ENCODE measurements around the gene RSRP1. TPM values are rescaled to one million over a fixed set of nuclear protein-coding genes. Genes with fewer than 3 reads are reported as not detected.
"Not testable (repeated sequence)": the region's sequence is repeated elsewhere in the genome, so short reads cannot be mapped to it uniquely, and the experiment has no call there.

RSRP1 gene
- total RNA-seq (2014; rRNA removed; shearing (Covaris generic)) (138 and 139 TPM in 2 replicates), polyA plus RNA-seq (2016; fragmentation: Nextera tagmentation; extraction: Ambion mirVana) (86.8 and 113 TPM in 2 replicates)

- Histone ChIP-seq H3K4me1 (ENCODE audit: insufficient read depth) (peaks cover 29% of the 10 kb centered on the region), H4K20me1 (ENCODE audit: insufficient read depth) (peaks cover 24% of the 10 kb centered on the region; the same call in 1 of the 2 replicates), H3K79me2 (ENCODE audit: insufficient read depth) (peaks cover 64% of the 10 kb centered on the region), H3F3A (ENCODE audit: insufficient read depth) (peaks cover 51% of the 10 kb centered on the region), H2AFZ (peak within 1 kb of the TSS; percentile 79), H3K9me3 (ENCODE audit: low read depth) (no peaks in the 10 kb centered on the region), H3K9me2 (ENCODE audit: insufficient read depth) (no peaks in the 10 kb centered on the region), H3K27me3 (replicated peaks; ENCODE audit: insufficient read depth) (no peaks in the 10 kb centered on the region), H3K9ac (peak within 1 kb of the TSS; percentile 96), H3K4me3 (peak within 1 kb of the TSS; percentile 85), H3K4me2 (ENCODE audit: unreplicated experiment) (peak within 1 kb of the TSS; percentile 95), H3K27ac (peak within 1 kb of the TSS; percentile 96), H3K36me3 (ENCODE audit: low read depth) (peaks cover 41% of the 10 kb centered on the region)
- TF ChIP-seq EZH2phosphoT487 (IDR thresholded peaks at IDR 0.05; ENCODE audit: insufficient read depth, low read depth) (no peak), EZH2 (IDR thresholded peaks at IDR 0.05; ENCODE audit: insufficient read depth, poor library complexity, severe bottlenecking) (no peak)
- DNase-seq, result peak; percentile 99
- in situ Hi-C loops (cut with MboI), result loop anchor here (25.0 kb wide), 1 partner anchor 565 kb away; the partner anchor contains the start of genes MTFR1L and SELENON
- WGBS, 2 experiments (ENCODE audit: low coverage in 1 of 2, low lambda C conversion rate in 2 of 2, missing lambda C conversion rate in 2 of 2), result 1% methylated on average over 75 to 79 of the region's 79 CpGs
These were observed at the start of gene RSRP1 for GRCh38 chr1:25247024-25247828. Gene RSRP1 (minus strand): TSS chr1:25247454. CDS start chr1:25246963, 491 bp downstream.

- not testable (repeated sequence) for H2AFZ ChIP-seq
These were observed 49.2 kb upstream of the RSRP1 start for GRCh38 chr1:25296501-25296900.

GRCh38 chr1:25294889-25295826 is 47.9 kb upstream of the RSRP1 start:
- H3K9me2 ChIP-seq (ENCODE audit: insufficient read depth); H2AFZ ChIP-seq; H3K4me3 ChIP-seq; H3K4me2 ChIP-seq (ENCODE audit: unreplicated experiment); H3K9ac ChIP-seq; DNase-seq; H3K27ac ChIP-seq; in situ Hi-C loops (cut with MboI); H3K4me1 ChIP-seq (ENCODE audit: insufficient read depth); H3K9me3 ChIP-seq (ENCODE audit: low read depth); H3K27me3 ChIP-seq (replicated peaks; ENCODE audit: insufficient read depth); H3K36me3 ChIP-seq (ENCODE audit: low read depth); H4K20me1 ChIP-seq (ENCODE audit: insufficient read depth); H3K79me2 ChIP-seq (ENCODE audit: insufficient read depth); H3F3A ChIP-seq (ENCODE audit: insufficient read depth): not testable (repeated sequence)
- 87 to 100% methylated on average over 1 to 9 of the region's 14 CpGs for WGBS, 2 experiments (ENCODE audit: low coverage in 1 of 2, low lambda C conversion rate in 2 of 2, missing lambda C conversion rate in 2 of 2)

More at GRCh38 chr1:25296501-25296900, 49.2 kb upstream of the RSRP1 start:
- H3K9ac ChIP-seq; H3K4me1 ChIP-seq (ENCODE audit: insufficient read depth); H3K4me2 ChIP-seq (ENCODE audit: unreplicated experiment); H3F3A ChIP-seq (ENCODE audit: insufficient read depth); H3K4me3 ChIP-seq; in situ Hi-C loops (cut with MboI); H3K27me3 ChIP-seq (replicated peaks; ENCODE audit: insufficient read depth); H3K27ac ChIP-seq; H3K36me3 ChIP-seq (ENCODE audit: low read depth); H3K9me2 ChIP-seq (ENCODE audit: insufficient read depth); H3K9me3 ChIP-seq (ENCODE audit: low read depth); H3K79me2 ChIP-seq (ENCODE audit: insufficient read depth); DNase-seq; H4K20me1 ChIP-seq (ENCODE audit: insufficient read depth): not testable (repeated sequence)
- 87 to 94% methylated on average over 2 to 3 of the region's 8 CpGs for WGBS, 2 experiments (ENCODE audit: low coverage in 1 of 2, low lambda C conversion rate in 2 of 2, missing lambda C conversion rate in 2 of 2)

- DNase-seq; H3K4me2 ChIP-seq (ENCODE audit: unreplicated experiment); in situ Hi-C loops (cut with MboI); H3F3A ChIP-seq (ENCODE audit: insufficient read depth); H3K9me2 ChIP-seq (ENCODE audit: insufficient read depth); H3K4me3 ChIP-seq; H3K27ac ChIP-seq; H2AFZ ChIP-seq; H3K9ac ChIP-seq; H3K36me3 ChIP-seq (ENCODE audit: low read depth); H3K4me1 ChIP-seq (ENCODE audit: insufficient read depth); H4K20me1 ChIP-seq (ENCODE audit: insufficient read depth); H3K9me3 ChIP-seq (ENCODE audit: low read depth); H3K27me3 ChIP-seq (replicated peaks; ENCODE audit: insufficient read depth); H3K79me2 ChIP-seq (ENCODE audit: insufficient read depth): not testable (repeated sequence)
- WGBS, 2 experiments (ENCODE audit: low coverage in 1 of 2, low lambda C conversion rate in 2 of 2, missing lambda C conversion rate in 2 of 2), result 92 to 100% methylated on average over 2 of the region's 2 CpGs
These were observed 46.2 kb upstream of the RSRP1 start for GRCh38 chr1:25293426-25293825.

- H3K9ac ChIP-seq; H3F3A ChIP-seq (ENCODE audit: insufficient read depth); H3K9me2 ChIP-seq (ENCODE audit: insufficient read depth); H3K36me3 ChIP-seq (ENCODE audit: low read depth); H3K27me3 ChIP-seq (replicated peaks; ENCODE audit: insufficient read depth); H3K4me3 ChIP-seq; H3K27ac ChIP-seq; H3K79me2 ChIP-seq (ENCODE audit: insufficient read depth); H3K4me2 ChIP-seq (ENCODE audit: unreplicated experiment); in situ Hi-C loops (cut with MboI); H2AFZ ChIP-seq; H4K20me1 ChIP-seq (ENCODE audit: insufficient read depth); DNase-seq; H3K4me1 ChIP-seq (ENCODE audit: insufficient read depth); H3K9me3 ChIP-seq (ENCODE audit: low read depth): not testable (repeated sequence)
- WGBS, 2 experiments (ENCODE audit: low coverage in 1 of 2, low lambda C conversion rate in 2 of 2, missing lambda C conversion rate in 2 of 2), result 63 to 72% methylated on average over 3 to 5 of the region's 6 CpGs
These were observed 42.8 kb upstream of the RSRP1 start for GRCh38 chr1:25290043-25290442.

- H2AFZ ChIP-seq; H3K4me3 ChIP-seq; H3K9ac ChIP-seq; H3K27ac ChIP-seq; H3K9me2 ChIP-seq (ENCODE audit: insufficient read depth); H3K27me3 ChIP-seq (replicated peaks; ENCODE audit: insufficient read depth); H4K20me1 ChIP-seq (ENCODE audit: insufficient read depth); H3K79me2 ChIP-seq (ENCODE audit: insufficient read depth); H3K9me3 ChIP-seq (ENCODE audit: low read depth); H3K4me2 ChIP-seq (ENCODE audit: unreplicated experiment); H3K36me3 ChIP-seq (ENCODE audit: low read depth); H3F3A ChIP-seq (ENCODE audit: insufficient read depth); DNase-seq; in situ Hi-C loops (cut with MboI); H3K4me1 ChIP-seq (ENCODE audit: insufficient read depth): not testable (repeated sequence)
- 92 to 100% methylated on average over 2 to 4 of the region's 8 CpGs for WGBS, 2 experiments (ENCODE audit: low coverage in 1 of 2, low lambda C conversion rate in 2 of 2, missing lambda C conversion rate in 2 of 2)
These were observed 41.4 kb upstream of the RSRP1 start for GRCh38 chr1:25288573-25289101.
